Activated CD4-positive, alpha-beta T cell treated with anti-CD3 and anti-CD28 coated beads for 48 hours (primary cell): ENCODE measurements around the gene TNFRSF18.
"Not testable (repeated sequence)": the region's sequence is repeated elsewhere in the genome, so short reads cannot be mapped to it uniquely, and the experiment has no call there.

Source experiments
- DNase-seq: peaks from one replicate; pipeline ENCODE4 v3.0.0-alpha.2; 2020

TNFRSF18 gene

GRCh38 chr1:1196431-1197187 is 9.8 kb downstream of the TNFRSF18 start:
- peak; percentile 4 for DNase-seq

DNA sequence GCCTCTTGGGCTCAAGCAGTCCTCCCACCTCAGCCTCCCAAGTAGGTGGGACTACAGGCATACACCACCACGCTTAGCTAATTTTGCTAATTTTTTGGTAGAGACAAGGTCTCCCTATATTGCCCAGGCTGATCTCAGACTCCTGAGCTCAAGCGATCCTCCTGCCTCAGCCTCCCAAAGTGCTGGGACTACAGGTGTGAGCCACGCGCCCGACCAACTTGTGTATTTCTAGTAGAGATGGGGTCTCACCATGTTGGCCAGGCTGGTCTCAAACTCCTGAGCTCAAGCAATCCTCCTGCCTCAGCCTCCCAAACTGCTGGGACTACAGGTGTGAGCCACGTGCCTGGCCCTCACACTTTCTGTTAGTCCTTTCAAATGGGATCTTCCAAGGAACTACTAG is 10.7 kb downstream of the TNFRSF18 start:
- DNase-seq, result not testable (repeated sequence)

DNA sequence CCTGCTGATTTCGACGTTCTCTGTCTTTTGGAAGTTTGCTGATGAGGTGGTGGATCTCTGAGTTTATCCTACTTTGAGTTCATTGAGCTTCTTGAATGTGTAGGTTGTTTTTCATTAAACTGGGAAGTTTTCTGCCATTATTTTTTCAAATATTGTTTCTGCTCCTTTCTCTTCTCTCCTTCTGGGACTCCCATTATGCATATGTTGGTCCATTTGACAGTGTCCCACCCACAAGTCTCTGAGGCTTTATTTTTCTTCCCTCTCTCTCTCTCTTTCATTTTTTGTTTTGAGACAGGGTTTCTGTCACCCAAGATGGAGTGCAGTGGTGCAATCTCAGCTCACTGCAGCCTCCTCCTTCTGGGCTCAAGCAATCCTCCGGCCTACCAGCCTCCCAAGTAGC is 11.7 kb downstream of the TNFRSF18 start:
- no peak for DNase-seq

- no peak for DNase-seq
Observed at GRCh38 chr1:1191734-1192133, 14.7 kb downstream of the TNFRSF18 start.

GRCh38 chr1:1189111-1189510 is 17.3 kb downstream of the TNFRSF18 start:
- DNase-seq, result no peak

- no peak for DNase-seq
Observed at GRCh38 chr1:1187938-1188337, 18.5 kb downstream of the TNFRSF18 start.

GRCh38 chr1:1185101-1185765 is 21.2 kb downstream of the TNFRSF18 start:
- no peak for DNase-seq

DNA sequence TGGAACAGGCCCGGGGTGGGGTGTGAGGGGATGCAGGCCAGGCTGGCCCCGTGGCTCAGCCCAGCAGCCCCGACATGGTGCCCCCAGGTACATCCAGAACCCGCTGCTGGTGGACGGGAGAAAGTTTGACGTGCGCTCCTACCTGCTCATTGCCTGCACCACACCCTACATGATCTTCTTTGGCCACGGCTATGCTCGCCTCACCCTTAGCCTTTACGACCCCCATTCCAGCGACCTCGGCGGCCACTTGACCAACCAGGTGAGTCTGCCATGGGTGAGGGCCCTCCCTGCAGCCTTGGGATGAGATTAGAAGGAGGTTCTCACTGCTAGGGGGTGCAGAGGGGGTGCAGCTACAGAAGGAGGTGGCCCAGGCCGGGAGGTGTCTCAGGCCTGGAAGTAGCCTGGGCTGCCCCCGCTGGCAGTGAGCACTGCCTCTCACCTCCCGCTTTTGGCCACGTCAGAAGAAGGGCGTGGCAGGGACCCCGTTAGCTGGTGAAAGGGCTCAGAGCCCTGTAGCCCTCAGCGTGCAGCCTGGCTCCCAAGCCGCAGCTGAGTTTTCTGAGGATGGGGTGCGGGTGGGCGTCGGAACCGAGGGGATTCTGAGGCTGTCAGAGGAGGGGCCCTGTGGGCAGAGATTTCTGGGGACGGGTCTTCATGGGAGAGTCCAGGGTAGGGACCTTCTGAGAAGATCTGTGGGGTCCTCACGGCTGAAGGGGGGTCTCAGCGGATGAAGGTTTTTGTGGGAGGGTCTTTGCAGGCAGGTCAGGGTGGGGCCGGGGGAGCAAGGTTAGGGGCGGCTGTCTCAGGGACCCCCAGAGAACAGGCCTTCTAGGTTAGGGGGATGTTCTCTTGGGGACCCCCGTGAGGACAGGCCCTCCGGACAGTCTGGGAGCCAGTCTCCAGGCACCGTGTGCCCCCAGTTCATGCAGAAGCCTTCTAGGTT is 22.3 kb downstream of the TNFRSF18 start:
- DNase-seq, result no peak

- DNase-seq, result no peak
Observed at GRCh38 chr1:1183221-1183747, 23.1 kb downstream of the TNFRSF18 start.

GRCh38 chr1:1182491-1183220 is 23.7 kb downstream of the TNFRSF18 start:
- DNase-seq, result no peak

- DNase-seq, result no peak
Observed at GRCh38 chr1:1181938-1182410, 24.4 kb downstream of the TNFRSF18 start.

- DNase-seq, result no peak
Observed at GRCh38 chr1:1181129-1181937, 25.1 kb downstream of the TNFRSF18 start.

DNA sequence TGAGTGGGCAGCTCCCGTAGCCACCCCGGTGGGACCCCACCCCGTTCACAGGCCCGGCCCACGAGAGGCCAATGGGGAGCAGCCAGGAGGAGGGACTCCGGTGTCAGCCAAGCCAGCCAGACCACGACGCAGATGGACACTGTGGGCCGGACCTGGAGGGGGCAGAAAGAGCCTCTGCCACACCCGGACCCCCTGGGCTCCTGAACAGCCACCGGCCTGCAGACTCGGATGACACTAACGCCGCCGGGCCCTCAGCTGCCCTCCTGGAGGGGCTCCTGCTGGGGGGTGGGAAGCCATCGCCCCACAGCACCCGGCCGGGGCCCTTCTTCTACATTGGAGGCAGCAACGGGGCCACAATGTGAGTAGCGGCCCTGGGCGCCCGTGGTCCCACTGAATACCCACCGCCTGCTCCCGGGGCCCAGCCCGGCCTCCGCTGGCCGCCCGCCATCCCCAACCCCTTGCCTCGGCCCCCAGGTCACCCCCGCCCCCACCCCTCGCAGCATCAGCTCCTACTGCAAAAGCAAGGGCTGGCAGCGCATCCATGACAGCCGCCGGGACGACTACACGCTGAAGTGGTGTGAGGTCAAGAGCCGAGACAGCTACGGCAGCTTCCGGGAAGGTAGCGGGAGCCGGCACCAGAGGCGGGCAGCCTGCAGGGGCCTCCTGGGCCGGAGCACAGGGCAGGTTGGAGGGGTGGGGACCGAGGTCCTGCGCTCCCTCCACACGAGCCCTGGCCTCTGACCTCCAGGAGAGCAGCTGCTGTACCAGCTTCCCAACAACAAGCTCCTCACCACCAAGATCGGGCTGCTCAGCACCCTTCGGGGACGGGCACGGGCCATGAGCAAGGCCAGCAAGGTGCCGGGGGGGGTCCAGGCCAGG is 26.2 kb downstream of the TNFRSF18 start:
- no peak for DNase-seq

DNA sequence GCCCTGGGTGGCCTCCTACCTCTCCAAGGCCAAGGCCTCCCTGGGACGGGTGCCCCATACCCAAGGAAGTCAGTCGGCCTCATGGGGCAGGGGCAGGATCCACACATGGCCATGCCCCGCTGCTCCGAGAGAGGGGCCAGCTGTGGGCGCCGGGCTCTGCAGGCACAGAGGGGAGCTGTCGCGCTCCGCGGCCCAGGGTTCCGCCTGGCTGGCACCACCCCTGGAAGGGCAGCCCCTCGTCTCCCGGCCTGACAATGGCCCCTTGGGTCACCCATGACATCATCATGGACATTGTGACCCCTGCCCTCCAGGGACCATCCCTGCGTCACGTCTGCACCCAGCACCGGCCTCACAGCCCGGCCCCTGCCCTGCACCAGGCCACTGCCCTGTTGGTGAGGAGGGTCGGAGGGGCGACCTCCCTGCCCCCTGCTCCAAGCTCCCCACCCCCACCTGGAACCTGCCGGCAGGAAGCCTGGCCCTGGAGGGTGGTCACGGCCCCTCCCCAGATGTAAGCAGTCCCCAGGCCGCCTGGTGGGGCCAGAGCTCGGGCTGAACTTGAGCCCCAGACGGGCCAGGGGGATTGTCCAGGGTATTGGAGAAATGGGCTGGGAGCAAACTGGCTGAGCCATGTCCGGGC is 26.9 kb downstream of the TNFRSF18 start:
- no peak for DNase-seq

DNA sequence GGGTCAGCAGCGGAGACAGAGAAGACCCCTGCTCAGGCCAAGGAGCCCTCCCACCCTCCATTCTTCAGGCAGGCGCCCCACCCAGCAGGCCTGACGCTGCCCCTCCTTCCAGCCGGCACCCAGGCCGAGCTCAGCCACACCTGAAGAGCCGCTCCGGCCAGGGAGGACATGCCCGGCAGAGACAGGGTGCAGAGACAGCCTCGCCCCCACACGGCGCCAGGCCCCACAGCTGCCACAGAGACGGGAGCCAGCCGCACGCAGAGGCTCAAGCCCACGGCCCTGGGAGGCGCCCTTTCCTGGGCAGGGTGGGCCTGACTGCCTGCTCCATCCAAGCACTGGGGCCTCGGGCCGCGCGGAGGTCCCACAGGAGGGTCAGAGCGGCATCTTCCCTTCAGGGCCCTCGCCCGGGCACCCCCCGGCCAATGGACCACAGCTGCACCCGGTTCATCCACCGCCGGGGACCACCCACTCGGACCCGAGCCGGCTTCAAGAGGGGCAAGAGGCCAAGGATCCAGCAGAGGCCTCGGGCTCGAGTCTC is 27.5 kb downstream of the TNFRSF18 start:
- DNase-seq, result no peak

GRCh38 chr1:1177452-1178206 is 28.8 kb downstream of the TNFRSF18 start:
- no peak for DNase-seq

DNA sequence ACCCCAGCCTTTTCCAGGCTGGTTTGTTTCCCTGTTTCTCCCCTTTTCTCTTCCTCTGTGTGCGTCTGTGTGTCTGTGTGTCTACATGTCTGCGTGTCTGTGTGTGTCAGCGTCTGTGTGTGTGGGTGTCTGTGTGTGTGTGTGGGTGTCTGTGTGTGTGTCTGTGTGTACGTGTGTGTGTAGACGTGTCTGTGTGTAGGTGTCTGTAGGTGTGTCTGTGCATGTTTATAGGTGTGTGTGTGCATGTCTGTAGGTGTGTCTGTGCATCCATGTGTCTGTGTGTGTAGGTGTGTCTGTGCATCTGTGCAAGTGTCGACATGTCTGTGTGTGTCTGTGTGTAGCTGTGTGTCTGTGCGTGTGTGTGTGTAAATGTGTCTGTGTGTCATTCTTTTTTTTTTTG is 29.5 kb downstream of the TNFRSF18 start:
- DNase-seq, result no peak

DNA sequence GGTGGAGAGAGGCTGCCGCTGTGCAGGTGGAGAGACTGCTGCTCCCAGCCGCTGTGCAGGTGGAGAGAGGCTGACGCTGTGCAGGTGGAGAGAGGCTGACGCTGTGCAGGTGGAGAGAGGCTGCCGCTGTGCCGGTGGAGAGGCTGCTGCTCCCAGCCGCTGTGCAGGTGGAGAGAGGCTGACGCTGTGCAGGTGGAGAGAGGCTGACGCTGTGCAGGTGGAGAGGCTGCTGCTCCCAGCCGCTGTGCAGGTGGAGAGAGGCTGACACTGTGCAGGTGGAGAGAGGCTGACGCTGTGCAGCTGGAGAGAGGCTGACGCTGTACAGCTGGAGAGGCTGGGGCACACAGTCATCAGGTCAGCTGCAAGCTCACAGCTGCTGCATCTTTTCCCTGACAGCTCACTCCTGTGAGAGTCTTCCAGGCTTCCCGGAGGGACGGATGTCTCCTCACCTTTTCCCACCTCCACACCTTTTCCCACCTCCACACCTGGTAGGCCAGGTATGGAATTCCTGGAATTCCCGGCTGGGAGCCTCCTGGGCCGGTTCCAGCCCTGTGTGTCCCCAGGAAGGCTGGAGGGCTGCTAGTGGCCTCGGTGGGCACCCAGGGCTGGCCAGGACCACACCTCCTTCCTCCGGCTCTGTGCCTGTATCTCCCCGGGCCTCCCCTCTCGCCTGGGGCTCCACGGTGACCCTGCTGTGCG is 30.2 kb downstream of the TNFRSF18 start:
- DNase-seq, result not testable (repeated sequence)
